Measurements from ENCODE around the gene TFG.
"Not testable (repeated sequence)": the region's sequence is repeated elsewhere in the genome, so short reads cannot be mapped to it uniquely, and the experiment has no call there.

DNA sequence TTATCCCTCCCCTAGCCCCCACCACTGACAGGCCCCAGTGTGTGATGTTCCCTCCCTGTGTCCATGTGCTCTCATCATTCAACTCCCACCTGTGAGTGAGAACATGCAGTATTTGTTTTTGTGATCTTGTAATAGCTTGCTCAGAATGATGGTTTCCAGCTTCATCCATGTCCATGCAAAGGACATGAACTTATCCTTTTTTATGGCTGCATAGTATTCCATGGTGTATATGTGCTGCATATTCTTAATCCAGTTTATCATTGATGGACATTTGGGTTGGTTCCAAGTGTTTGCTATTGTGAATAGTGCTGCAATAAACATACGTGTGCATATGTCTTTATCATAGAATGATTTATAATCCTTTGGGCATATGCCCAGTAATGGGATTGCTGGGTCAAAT lies 42.0 kb upstream of the TFG start:
- not testable (repeated sequence) for TF ChIP-seq EP300, POLR2A, POLR2AphosphoS5 (IDR thresholded peaks at IDR 0.05)
- TF ChIP-seq, protein P1, sequence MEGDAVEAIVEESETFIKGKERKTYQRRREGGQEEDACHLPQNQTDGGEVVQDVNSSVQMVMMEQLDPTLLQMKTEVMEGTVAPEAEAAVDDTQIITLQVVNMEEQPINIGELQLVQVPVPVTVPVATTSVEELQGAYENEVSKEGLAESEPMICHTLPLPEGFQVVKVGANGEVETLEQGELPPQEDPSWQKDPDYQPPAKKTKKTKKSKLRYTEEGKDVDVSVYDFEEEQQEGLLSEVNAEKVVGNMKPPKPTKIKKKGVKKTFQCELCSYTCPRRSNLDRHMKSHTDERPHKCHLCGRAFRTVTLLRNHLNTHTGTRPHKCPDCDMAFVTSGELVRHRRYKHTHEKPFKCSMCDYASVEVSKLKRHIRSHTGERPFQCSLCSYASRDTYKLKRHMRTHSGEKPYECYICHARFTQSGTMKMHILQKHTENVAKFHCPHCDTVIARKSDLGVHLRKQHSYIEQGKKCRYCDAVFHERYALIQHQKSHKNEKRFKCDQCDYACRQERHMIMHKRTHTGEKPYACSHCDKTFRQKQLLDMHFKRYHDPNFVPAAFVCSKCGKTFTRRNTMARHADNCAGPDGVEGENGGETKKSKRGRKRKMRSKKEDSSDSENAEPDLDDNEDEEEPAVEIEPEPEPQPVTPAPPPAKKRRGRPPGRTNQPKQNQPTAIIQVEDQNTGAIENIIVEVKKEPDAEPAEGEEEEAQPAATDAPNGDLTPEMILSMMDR (IDR thresholded peaks at IDR 0.05) = not testable (repeated sequence)

Measured in stomach (tissue), 4 donors.